ENCODE results near the gene TTLL3.

- TF ChIP-seq CTCF (IDR thresholded peaks at IDR 0.05), result peak in 1 of 6 experiments; percentile 20
- TF ChIP-seq POLR2A (IDR thresholded peaks at IDR 0.05), result no peak
Observed at GRCh38 chr3:9808345-9809037, 1.6 kb upstream of the TTLL3 start.

Measured in upper lobe of left lung (tissue), 4 donors.